ENCODE results near the gene SPRING1.
A peak's percentile ranks its signal among the peaks of the same experiment; 100 is the strongest.

DNA sequence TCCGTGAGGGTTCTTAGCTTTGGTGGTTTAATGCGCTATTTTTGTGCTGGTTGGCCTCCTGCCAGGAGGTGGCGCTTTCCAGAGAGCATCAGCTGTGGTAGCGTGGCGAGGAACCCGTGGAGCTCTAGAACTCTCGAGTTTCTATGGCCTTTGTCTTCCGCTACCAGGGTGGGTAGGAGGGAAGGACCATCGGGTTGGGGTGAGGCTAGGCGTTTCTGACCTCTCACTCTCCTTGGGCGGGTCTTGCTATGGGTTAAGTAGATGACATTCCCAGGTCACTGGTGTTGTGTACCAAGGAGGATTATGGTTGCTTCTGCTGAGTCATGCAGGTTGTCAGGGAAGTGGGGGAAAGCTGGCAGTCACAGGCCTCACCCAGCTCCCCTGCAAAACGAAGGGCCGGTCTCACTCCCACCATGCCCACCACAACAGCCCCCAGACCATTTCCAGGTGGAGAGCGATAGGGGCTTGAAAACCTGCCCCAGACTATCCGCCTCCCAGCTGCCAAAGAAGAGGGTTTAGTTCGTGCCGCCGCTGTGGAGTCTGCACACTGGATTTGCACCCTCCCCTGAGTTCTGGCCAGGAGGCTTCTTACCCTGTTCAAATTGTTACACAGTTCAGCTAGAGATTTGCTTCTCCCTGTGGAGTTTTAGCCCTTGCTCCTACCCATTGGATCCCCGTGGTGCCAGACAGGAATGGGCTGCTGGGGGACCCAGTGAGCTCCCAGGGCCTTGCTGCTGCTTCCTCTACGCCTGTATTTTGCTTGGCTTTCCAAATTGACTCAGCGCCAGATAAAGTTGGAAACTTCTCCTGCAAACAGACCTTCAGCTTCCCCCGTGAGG, 22.1 kb upstream of the SPRING1 start:
- TF ChIP-seq, protein P1, sequence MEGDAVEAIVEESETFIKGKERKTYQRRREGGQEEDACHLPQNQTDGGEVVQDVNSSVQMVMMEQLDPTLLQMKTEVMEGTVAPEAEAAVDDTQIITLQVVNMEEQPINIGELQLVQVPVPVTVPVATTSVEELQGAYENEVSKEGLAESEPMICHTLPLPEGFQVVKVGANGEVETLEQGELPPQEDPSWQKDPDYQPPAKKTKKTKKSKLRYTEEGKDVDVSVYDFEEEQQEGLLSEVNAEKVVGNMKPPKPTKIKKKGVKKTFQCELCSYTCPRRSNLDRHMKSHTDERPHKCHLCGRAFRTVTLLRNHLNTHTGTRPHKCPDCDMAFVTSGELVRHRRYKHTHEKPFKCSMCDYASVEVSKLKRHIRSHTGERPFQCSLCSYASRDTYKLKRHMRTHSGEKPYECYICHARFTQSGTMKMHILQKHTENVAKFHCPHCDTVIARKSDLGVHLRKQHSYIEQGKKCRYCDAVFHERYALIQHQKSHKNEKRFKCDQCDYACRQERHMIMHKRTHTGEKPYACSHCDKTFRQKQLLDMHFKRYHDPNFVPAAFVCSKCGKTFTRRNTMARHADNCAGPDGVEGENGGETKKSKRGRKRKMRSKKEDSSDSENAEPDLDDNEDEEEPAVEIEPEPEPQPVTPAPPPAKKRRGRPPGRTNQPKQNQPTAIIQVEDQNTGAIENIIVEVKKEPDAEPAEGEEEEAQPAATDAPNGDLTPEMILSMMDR (conservative IDR thresholded peaks at IDR 0.05; ENCODE audit: low read length) = peak; percentile 57
- no peak for TF ChIP-seq EZH2phosphoT487 (IDR thresholded peaks at IDR 0.05; ENCODE audit: borderline replicate concordance)
